IMR-90 (cell line): Measurements from ENCODE around the gene MRPL28. TPM values are rescaled to one million over a fixed set of nuclear protein-coding genes. Genes with fewer than 3 reads are reported as not detected.
"Not testable (repeated sequence)": the region's sequence is repeated elsewhere in the genome, so short reads cannot be mapped to it uniquely, and the experiment has no call there.

Experiments used
- ATAC-seq: fragments of 200-7000 bp; cut with Tn5 transposase; 2 replicates; pipeline ENCODE4 v1.9.1; 2020; ENCODE audit warnings: low read depth, mild to moderate bottlenecking, moderate library complexity
- BruUV-seq: library from RNA; stranded (reverse); fragments of 400-500 nt; replicated peaks from 2 replicates; lab custom pipeline; 2021; lab: Mats Ljungman, UMichigan
- CTCF ChIA-PET: fragments of 300-600 bp; formaldehyde crosslinking; extraction: SDS; loops from one replicate; lab custom pipeline; 2021; ENCODE audit warnings: antibody characterized with exemption; lab: Yijun Ruan, JAX
- POLR2A ChIA-PET: fragments of 300-600 bp; sonication (Branson Sonifier 250); formaldehyde crosslinking; loops from one replicate; lab custom pipeline; 2022; ENCODE audit warnings: antibody characterized with exemption; ENCODE audit not compliant: unreplicated experiment; lab: Charles Lee
- DNase-seq: peaks from one replicate; pipeline ENCODE4 v3.0.0; 2013
- H2AFZ ChIP-seq: replicated peaks from 2 replicates; pipeline ENCODE3; 2013; ENCODE audit warnings: low read length, mild to moderate bottlenecking; ENCODE audit not compliant: poor library complexity
- H2AK5ac ChIP-seq: 2 replicates; pipeline ENCODE4 v1.6.1; 2013; ENCODE audit warnings: low read depth, low read length, inconsistent platforms
- H2AK9ac ChIP-seq: replicated peaks from 2 replicates; pipeline ENCODE3; 2013; ENCODE audit warnings: mild to moderate bottlenecking, low read depth, low read length, moderate library complexity; ENCODE audit not compliant: poor library complexity
- H2BK120ac ChIP-seq: 2 replicates; pipeline ENCODE4 v1.6.1; 2013; ENCODE audit warnings: low read depth, low read length, inconsistent platforms
- H2BK15ac ChIP-seq: 3 replicates; pipeline ENCODE4 v1.6.1; 2013; ENCODE audit warnings: low read depth, low read length, inconsistent platforms
- H2BK20ac ChIP-seq: 2 replicates; pipeline ENCODE4 v1.6.1; 2013; ENCODE audit warnings: low read depth, mild to moderate bottlenecking, inconsistent platforms, low read length, moderate library complexity
- H2BK5ac ChIP-seq: 2 replicates; pipeline ENCODE4 v1.6.1; 2013; ENCODE audit warnings: mild to moderate bottlenecking, low read depth, low read length, inconsistent platforms; ENCODE audit not compliant: poor library complexity, severe bottlenecking
- H3K14ac ChIP-seq: replicated peaks from 2 replicates; pipeline ENCODE4 v1.6.1; 2013; ENCODE audit warnings: low read depth, low read length, inconsistent platforms
- H3K18ac ChIP-seq: 2 replicates; pipeline ENCODE4 v1.6.1; 2013; ENCODE audit warnings: low read depth, low read length, control low read depth
- H3K23ac ChIP-seq: 2 replicates; pipeline ENCODE4 v1.6.1; 2013; ENCODE audit warnings: low read depth, low read length, inconsistent platforms
- H3K27ac ChIP-seq: 2 replicates; pipeline ENCODE4 v1.5.1; 2013; ENCODE audit warnings: mild to moderate bottlenecking, control low read depth, low read length; ENCODE audit not compliant: insufficient read depth
- H3K27me3 ChIP-seq: 2 replicates; pipeline ENCODE4 v1.6.1; 2013; ENCODE audit warnings: low read length; ENCODE audit not compliant: control insufficient read depth, insufficient read depth
- H3K36me3 ChIP-seq: 2 replicates; pipeline ENCODE4 v1.6.1; 2013; ENCODE audit warnings: low read length, mixed read lengths; ENCODE audit not compliant: control insufficient read depth, insufficient read depth
- H3K4ac ChIP-seq: 2 replicates; pipeline ENCODE4 v1.6.1; 2013; ENCODE audit warnings: low read depth, low read length, inconsistent platforms
- H3K4me1 ChIP-seq: 2 replicates; pipeline ENCODE4 v1.6.1; 2013; ENCODE audit warnings: low read length, mixed read lengths; ENCODE audit not compliant: control insufficient read depth, insufficient read depth
- H3K4me2 ChIP-seq: 2 replicates; pipeline ENCODE4 v1.6.1; 2013; ENCODE audit warnings: low read depth, mild to moderate bottlenecking, control low read depth, low read length, moderate library complexity
- H3K4me3 ChIP-seq: 2 replicates; pipeline ENCODE4 v1.5.1; 2013; ENCODE audit warnings: low read depth, mild to moderate bottlenecking, control low read depth, low read length, moderate library complexity; ENCODE audit not compliant: insufficient read depth
- H3K56ac ChIP-seq: 2 replicates; pipeline ENCODE4 v1.6.1; 2013; ENCODE audit warnings: low read length, inconsistent platforms; ENCODE audit not compliant: insufficient read depth; ENCODE audit errors: extremely low read depth
- H3K79me1 ChIP-seq, 2 experiments: 2 replicates each; pipeline ENCODE4 v1.6.1; 2013; ENCODE audit warnings: low read length in 2 of 2, inconsistent platforms in 1 of 2, low read depth in 1 of 2
- H3K9ac ChIP-seq: 2 replicates; pipeline ENCODE4 v1.6.1; 2013; ENCODE audit warnings: low read depth, low read length, control low read depth
- H3K9me1 ChIP-seq: 2 replicates; pipeline ENCODE4 v1.6.1; 2013; ENCODE audit warnings: low read length, inconsistent platforms; ENCODE audit not compliant: insufficient read depth
- H3K9me3 ChIP-seq: 2 replicates; pipeline ENCODE4 v1.6.1; 2013; ENCODE audit warnings: low read length; ENCODE audit not compliant: control insufficient read depth, insufficient read depth
- H4K20me1 ChIP-seq: 2 replicates; pipeline ENCODE4 v1.6.1; 2013; ENCODE audit warnings: low read length, inconsistent platforms; ENCODE audit not compliant: insufficient read depth
- H4K5ac ChIP-seq: 2 replicates; pipeline ENCODE4 v1.6.1; 2013; ENCODE audit warnings: mild to moderate bottlenecking, low read depth, low read length, control low read depth
- H4K8ac ChIP-seq, 2 experiments: 2 replicates each; pipeline ENCODE4 v1.6.1; 2013; ENCODE audit warnings: low read depth in 2 of 2, low read length in 2 of 2, control low read depth in 1 of 2, inconsistent platforms in 1 of 2
- H4K91ac ChIP-seq: 2 replicates; pipeline ENCODE4 v1.6.1; 2013; ENCODE audit warnings: low read depth, low read length, inconsistent platforms; ENCODE audit not compliant: insufficient read depth
- MAZ ChIP-seq: IDR thresholded peaks from 2 replicates; pipeline ENCODE4 v1.6.1; 2012; ENCODE audit warnings: low read depth, mild to moderate bottlenecking, low read length, improper control_type of control experiment, moderate library complexity, borderline replicate concordance
- RCOR1 ChIP-seq: IDR thresholded peaks from 2 replicates; pipeline ENCODE4 v1.6.1; 2012; ENCODE audit warnings: mild to moderate bottlenecking, low read length, improper control_type of control experiment; ENCODE audit not compliant: insufficient replicate concordance
- RFX5 ChIP-seq: IDR thresholded peaks from 2 replicates; pipeline ENCODE4 v1.8.0; 2012; ENCODE audit warnings: low read depth, mild to moderate bottlenecking, low read length, moderate library complexity
- WGBS, 2 experiments: methylation state at CpG; one replicate each; pipeline versions ENCODE4 v1.1.5 to v1.1.7; 2013; ENCODE audit warnings: missing lambda C conversion rate in 2 of 2; ENCODE audit not compliant: insufficient read length in 1 of 2; ENCODE audit errors: extremely low coverage in 2 of 2; 5-methylcytosine and 5-hydroxymethylcytosine counted together
- dilution Hi-C: fragments of 300-500 bp; cut with HindIII; formaldehyde crosslinking; loops from one replicate; pipeline ENCODE4 v1.14.3; 2018; ENCODE audit warnings: low sequenced_read_pairs; ENCODE audit not compliant: unreplicated experiment
- in situ Hi-C: fragments of 300-500 bp; cut with MboI; formaldehyde crosslinking; loops from 3 replicates; pipeline ENCODE4 v1.14.3; 2019; ENCODE audit warnings: low sequenced_read_pairs, inconsistent platforms, mixed read lengths
- intact Hi-C: fragments of 100-400 bp; cut with micrococcal nuclease; formaldehyde crosslinking; loops from 2 replicates; pipeline ENCODE4 v1.10.0; 2022
- polyA plus RNA-seq, 3 experiments: library from polyadenylated mRNA; depleted of rRNA; stranded (reverse); fragments of >200 nt; gene quantifications; 2 replicates each; pipeline ENCODE4 v1.2.3, GENCODE V29; 2012; ENCODE audit warnings: low replicate concordance in 1 of 3
- total RNA-seq: library from RNA; depleted of rRNA; stranded (reverse); fragments of >200 nt; gene quantifications from 2 replicates; pipeline ENCODE4 v1.2.3, GENCODE V29; 2012

Gene MRPL28
- total and polyA plus RNA-seq, 2 of the 4 experiments (the other 2 are of a cell fraction) = 104 to 181 TPM

GRCh38 chr16:333406-334094 is 36.8 kb downstream of the MRPL28 start:
- H4K5ac ChIP-seq = no peak overlapping the region
- no peak overlapping the region for H3K9ac ChIP-seq
- H3K14ac ChIP-seq = peak overlapping the region; percentile 34
- in situ Hi-C loops (no loop called here), dilution Hi-C loops (no loop called here), intact Hi-C loops (loop anchor here (5.0 kb wide), 1 partner anchor 91 kb away; no protein-coding TSS in a partner anchor)
- peaks cover 68% of the 10 kb centered on the region for H4K20me1 ChIP-seq
- peak overlapping the region; percentile 64; the same call in 1 of the 2 replicates for H3K23ac ChIP-seq
- no TSS peak for BruUV-seq
- H3K9me3 ChIP-seq = no peaks in the 10 kb centered on the region
- peak overlapping the region; percentile 45; the same call in 1 of the 2 replicates for H3K27ac ChIP-seq
- H3K4me2 ChIP-seq = no peak overlapping the region; the same call in 1 of the 2 replicates
- H3K9me1 ChIP-seq = peaks cover 24% of the 10 kb centered on the region
- no peak overlapping the region for H2BK20ac ChIP-seq
- H3K4me3 ChIP-seq = no peak overlapping the region
- H2BK15ac ChIP-seq = no peak overlapping the region
- H2BK120ac ChIP-seq = no peak overlapping the region
- POLR2A ChIA-PET = no interaction called here
- peak overlapping the region; percentile 81; the same call in 1 of the 2 replicates for H2AK5ac ChIP-seq
- no peak overlapping the region for H4K8ac ChIP-seq
- H3K18ac ChIP-seq = no peak overlapping the region; the same call in 1 of the 2 replicates
- H3K79me1 ChIP-seq = peaks cover 32 to 77% of the 10 kb centered on the region in 2 experiments
- H2BK5ac ChIP-seq = no peak overlapping the region
- no peaks in the 10 kb centered on the region for H3K36me3 ChIP-seq
- DNase-seq (no peak), ATAC-seq (peak; percentile 13; the same call in 1 of the 2 replicates)
- no peak overlapping the region for H2AK9ac ChIP-seq
- TF ChIP-seq MAZ = no peak
- TF ChIP-seq RFX5 = no peak
- no peak for TF ChIP-seq RCOR1
- CTCF ChIA-PET = no interaction called here
- no peak overlapping the region for H2AFZ ChIP-seq
- H3K27me3 ChIP-seq = no peaks in the 10 kb centered on the region
- no peak overlapping the region; the same call in 1 of the 2 replicates for H4K91ac ChIP-seq
- H3K4me1 ChIP-seq = peaks cover 13% of the 10 kb centered on the region
- H3K56ac ChIP-seq = no peak overlapping the region
- 94% methylated on average over 3 of the region's 6 CpGs; no CpG with 5 or more reads in 1 of the 2 experiments for WGBS, 2 experiments
- H3K4ac ChIP-seq = 0 out of 2 replicates have a peak overlapping the region, but pooled peaks have one; percentile 25

- H3K36me3 ChIP-seq, H2BK120ac ChIP-seq, H3K27ac ChIP-seq, H4K8ac ChIP-seq, H3K56ac ChIP-seq, H3K14ac ChIP-seq, H2AFZ ChIP-seq, H2AK5ac ChIP-seq, H4K5ac ChIP-seq, H3K27me3 ChIP-seq, H3K18ac ChIP-seq, H2BK15ac ChIP-seq, H3K4me3 ChIP-seq, BruUV-seq, H3K9ac ChIP-seq, H2BK5ac ChIP-seq, H4K91ac ChIP-seq, CTCF ChIA-PET, in situ Hi-C loops, H3K9me3 ChIP-seq, H3K4ac ChIP-seq, H2BK20ac ChIP-seq, dilution Hi-C loops, H3K23ac ChIP-seq, H2AK9ac ChIP-seq: not testable (repeated sequence)
- Histone ChIP-seq H4K20me1 (peaks cover 71% of the 10 kb centered on the region), H3K4me1 (peaks cover 22% of the 10 kb centered on the region), H3K79me1 (peaks cover 33 to 76% of the 10 kb centered on the region in 2 experiments), H3K9me1 (peaks cover 34% of the 10 kb centered on the region), H3K4me2 (peak overlapping the region; percentile 14)
- POLR2A ChIA-PET = interaction anchor here (0.5 kb wide), 1 partner anchor 21 kb away, joined by 4 read pairs; the partner anchor contains the start of gene AXIN1
- intact Hi-C loops = loop anchor here (5.0 kb wide), 1 partner anchor 89 kb away; no protein-coding TSS in a partner anchor
- peak; percentile 57 for ATAC-seq
- DNase-seq = peak; percentile 44
- WGBS, 2 experiments = no CpG with 5 or more reads among the region's 6 CpGs
Measured at GRCh38 chr16:331181-331814, 39.0 kb downstream of the MRPL28 start.
